ENCODE measurements around the gene CARD14.

CARD14 gene

GRCh38 chr17:80213643-80213975 is 43.8 kb downstream of the CARD14 start:
- no peak for DNase-seq

- DNase-seq: no peak
These were observed 44.4 kb downstream of the CARD14 start for GRCh38 chr17:80214012-80214877.

- DNase-seq: no peak
These were observed 45.0 kb downstream of the CARD14 start for GRCh38 chr17:80214878-80215210.

GRCh38 chr17:80216473-80217456 is 46.9 kb downstream of the CARD14 start:
- no peak for DNase-seq

GRCh38 chr17:80217703-80218362 is 48.0 kb downstream of the CARD14 start:
- DNase-seq: no peak

- no peak for DNase-seq
These were observed 48.6 kb downstream of the CARD14 start for GRCh38 chr17:80218391-80218790.

- DNase-seq: peak; percentile 97
These were observed 49.4 kb downstream of the CARD14 start for GRCh38 chr17:80219013-80219762.

- DNase-seq: no peak
These were observed 49.9 kb downstream of the CARD14 start for GRCh38 chr17:80219763-80220053.

GRCh38 chr17:80220054-80220735 is 50.4 kb downstream of the CARD14 start, which contains the start of the genes SGSH and SLC26A11:
TSS of gene SGSH (minus strand) at chr17:80220333. CDS start at chr17:80220313, 20 bp downstream.
TSS of gene SLC26A11 (plus strand) at chr17:80220427. CDS start at chr17:80221561, 1,134 bp downstream.
- DNase-seq: peak; percentile 82

GRCh38 chr17:80220736-80221215 is 50.9 kb downstream of the CARD14 start:
- DNase-seq: peak; percentile 31

- no peak for DNase-seq
These were observed 51.7 kb downstream of the CARD14 start for GRCh38 chr17:80221351-80222105.

- no peak for DNase-seq
These were observed 52.7 kb downstream of the CARD14 start for GRCh38 chr17:80222376-80223141.

- no peak for DNase-seq
These were observed 53.4 kb downstream of the CARD14 start for GRCh38 chr17:80223142-80223815.

- DNase-seq: no peak
These were observed 54.1 kb downstream of the CARD14 start for GRCh38 chr17:80223838-80224497.

GRCh38 chr17:80224683-80225082 is 54.9 kb downstream of the CARD14 start:
- no peak for DNase-seq

GRCh38 chr17:80225230-80225629 is 55.4 kb downstream of the CARD14 start:
- no peak for DNase-seq

- no peak for DNase-seq
These were observed 57.3 kb downstream of the CARD14 start for GRCh38 chr17:80227156-80227555.

GRCh38 chr17:80227666-80228065 is 57.8 kb downstream of the CARD14 start:
- no peak for DNase-seq

GRCh38 chr17:80228477-80228876 is 58.6 kb downstream of the CARD14 start:
- no peak for DNase-seq
